KBM-7 (cell line): Measurements from ENCODE around the gene DNMBP.
"Not testable (repeated sequence)": the region's sequence is repeated elsewhere in the genome, so short reads cannot be mapped to it uniquely, and the experiment has no call there.

Experiments
- DNase-seq: peaks from one replicate; pipeline ENCODE4 v3.0.0-alpha.2; 2015
- in situ Hi-C: fragments of 300-500 bp; cut with MboI; formaldehyde crosslinking; loops from 2 replicates; pipeline ENCODE4 v1.14.3; 2020; ENCODE audit warnings: low sequenced_read_pairs, low pct_unique_long_range_greater_than_20kb, mixed read lengths

DNMBP gene

DNA sequence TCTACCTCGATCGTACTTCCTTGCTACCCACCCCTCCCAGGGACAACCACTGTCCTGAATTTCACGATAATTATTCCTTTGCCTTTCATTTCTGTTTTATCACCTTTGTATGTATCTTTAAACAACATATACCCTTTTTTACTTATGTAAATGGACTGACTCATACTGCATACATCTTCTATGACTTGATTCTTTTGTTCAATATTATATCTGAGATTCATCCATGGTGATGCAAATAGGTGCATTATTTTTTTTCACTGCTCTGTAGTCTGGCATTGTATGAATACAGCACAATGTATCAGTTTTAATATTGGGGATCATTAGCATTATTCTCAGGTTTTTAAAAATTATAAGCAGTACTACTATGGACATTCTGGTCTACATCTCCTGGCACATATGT is 157.9 kb downstream of the DNMBP start:
- DNase-seq, result no peak
- in situ Hi-C loops, result loop anchor here (25.0 kb wide), 1 partner anchor 185 kb away; no protein-coding TSS in a partner anchor

DNA sequence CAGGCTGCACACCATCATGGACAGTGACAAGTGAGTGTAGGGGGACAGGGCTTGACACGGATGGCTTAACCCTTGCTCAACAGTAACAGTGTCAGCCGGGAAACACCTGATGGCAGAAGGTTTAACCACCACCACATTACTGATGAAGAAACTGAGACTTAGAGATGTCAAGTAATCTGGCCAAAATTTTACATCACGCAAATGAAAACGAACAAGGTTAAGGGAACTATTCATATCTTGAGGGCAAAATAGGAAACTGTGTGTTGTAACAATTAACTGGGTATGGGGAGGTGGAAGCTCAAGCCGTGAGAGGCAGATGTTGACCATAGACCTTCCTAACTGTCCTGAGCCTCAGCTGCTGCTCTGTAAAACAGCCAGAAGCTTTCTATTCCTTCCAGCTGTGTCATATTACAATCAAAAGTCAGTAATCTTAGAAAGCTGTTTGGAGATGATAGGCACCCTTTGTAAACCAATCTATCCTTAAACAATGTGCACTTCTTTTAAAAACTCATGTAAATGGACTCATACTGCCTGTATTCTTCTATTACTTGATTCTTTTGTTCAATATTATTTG is 158.9 kb downstream of the DNMBP start:
- in situ Hi-C loops, result loop anchor here (25.0 kb wide), 1 partner anchor 186 kb away; no protein-coding TSS in a partner anchor
- no peak for DNase-seq

DNA sequence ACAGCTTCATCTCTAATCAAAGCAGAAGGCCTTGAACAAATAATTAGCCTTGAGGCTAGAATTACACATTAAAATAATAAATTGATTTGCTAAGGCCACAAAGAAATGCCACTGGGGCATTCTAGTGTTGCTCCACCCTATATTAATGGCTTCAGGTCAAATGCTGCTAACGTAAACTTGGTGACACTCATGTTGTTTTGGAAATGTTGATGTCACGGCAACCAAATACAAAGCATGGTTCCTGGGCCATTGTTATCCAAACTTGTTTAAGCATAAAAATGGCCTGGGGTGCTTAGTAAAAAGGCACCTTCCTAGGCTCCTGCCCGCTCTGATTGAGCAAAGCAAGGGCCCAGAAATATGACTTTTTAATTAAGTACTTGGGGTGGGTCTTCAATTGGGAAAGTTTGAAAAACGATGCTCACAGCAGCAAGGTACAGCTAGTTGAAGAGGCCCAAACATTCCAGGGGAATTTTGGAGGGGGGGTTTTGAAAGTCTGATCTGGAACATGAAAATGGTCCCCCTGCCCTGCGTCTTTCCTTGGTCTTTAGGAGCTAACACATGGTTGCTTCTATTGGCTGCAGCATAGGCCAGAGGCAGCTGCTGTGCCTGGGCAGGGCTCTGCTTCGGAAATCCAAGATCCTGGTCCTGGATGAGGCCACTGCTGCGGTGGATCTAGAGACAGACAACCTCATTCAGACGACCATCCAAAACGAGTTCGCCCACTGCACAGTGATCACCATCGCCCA is 159.6 kb downstream of the DNMBP start:
- in situ Hi-C loops, result loop anchor here (25.0 kb wide), 1 partner anchor 187 kb away; no protein-coding TSS in a partner anchor
- DNase-seq, result no peak

DNA sequence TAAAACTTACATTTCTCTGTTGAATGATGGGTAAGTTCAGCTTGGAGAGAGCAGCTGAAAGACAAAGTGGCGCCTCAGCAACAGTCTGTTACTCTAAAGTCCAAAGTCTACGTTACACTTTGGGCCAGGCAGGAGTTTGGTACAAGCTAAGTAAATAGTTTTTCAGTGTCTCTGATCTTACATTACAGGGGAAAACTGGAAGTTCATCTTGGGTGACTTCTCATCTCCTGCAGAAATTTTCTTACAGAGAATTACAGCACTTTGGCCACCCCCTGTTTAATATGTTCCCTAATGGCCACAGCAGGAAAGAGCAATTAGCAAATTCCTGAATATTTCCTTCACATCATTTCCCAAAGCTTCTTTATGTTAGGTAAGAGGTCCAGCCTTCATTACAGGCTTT is 160.2 kb downstream of the DNMBP start:
- in situ Hi-C loops, result no loop called here

DNA sequence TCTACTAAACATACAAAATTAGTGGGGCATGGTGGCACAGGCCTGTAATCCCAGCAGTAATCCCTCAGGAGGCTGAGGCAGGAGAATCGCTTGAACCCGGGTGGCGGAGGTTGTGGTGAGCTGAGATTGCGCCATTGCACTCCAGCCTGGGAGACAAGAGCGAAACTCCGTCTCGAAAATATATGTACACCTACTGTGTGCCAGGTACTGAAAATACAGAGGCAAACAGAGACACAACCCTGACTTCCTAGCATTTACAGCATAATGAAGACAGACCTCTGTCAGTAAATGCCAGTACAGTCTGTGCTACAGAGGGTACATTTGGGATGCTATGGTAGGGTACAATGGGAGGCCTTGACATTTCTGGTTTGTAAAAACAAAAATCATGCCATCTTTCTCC is 160.7 kb downstream of the DNMBP start:
- no peak for DNase-seq
- in situ Hi-C loops, result no loop called here

More for the DNA sequence above, 160.2 kb downstream of the DNMBP start:
- no peak for DNase-seq

DNA sequence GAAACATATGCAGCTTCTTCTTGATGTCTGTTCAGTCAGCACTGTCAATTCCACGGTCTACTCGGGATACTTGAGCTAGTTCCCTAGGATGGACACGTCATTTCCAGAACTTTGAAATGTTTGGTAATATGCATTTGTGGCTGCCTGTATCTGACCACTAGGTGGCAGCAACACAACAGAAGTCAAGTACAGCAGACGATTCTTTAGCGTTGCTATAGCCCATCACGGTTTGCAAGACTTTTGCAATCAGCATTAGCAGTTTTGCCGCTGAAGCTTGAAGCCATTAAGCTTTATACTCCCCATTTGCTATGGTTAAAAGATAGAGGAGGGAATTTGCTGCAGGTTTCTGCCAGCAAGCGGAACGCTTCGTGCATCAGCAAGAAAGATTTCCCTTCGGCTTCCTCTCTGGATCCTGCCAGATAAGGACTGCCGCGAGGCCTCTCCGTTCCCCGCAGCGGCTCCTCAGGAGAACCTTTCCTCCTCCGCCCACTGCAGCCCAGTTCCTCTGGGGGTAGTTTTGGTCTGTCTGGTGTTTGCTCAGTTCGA is 163.8 kb downstream of the DNMBP start:
- in situ Hi-C loops, result no loop called here
- peak; percentile 87 for DNase-seq

DNA sequence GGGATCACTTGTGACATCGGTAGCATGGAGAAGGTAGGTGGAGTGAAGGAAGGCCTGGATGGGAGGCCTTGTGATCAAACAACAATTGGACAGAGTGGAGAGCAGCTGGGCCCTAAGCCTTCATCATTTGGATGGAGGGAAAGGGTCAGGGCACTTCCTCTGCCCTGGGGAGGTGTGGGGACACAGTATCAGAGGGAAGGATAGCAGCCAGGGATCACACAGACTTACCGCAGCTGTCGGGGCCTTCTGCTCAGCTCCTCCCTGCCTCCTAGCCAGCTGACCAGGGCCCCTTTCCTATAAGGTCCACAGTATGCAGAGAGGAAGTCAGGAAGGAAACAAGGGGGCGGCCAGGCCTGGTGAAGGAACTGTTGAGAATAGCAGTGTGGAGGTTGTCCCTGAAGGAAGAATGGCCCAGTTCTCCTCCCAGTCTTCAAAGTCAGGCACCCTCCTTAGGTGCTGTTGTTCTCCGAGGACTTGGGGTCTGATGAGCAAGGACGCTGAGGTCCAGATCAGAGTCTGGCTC is 165.3 kb downstream of the DNMBP start:
- in situ Hi-C loops, result no loop called here
- no peak for DNase-seq

DNA sequence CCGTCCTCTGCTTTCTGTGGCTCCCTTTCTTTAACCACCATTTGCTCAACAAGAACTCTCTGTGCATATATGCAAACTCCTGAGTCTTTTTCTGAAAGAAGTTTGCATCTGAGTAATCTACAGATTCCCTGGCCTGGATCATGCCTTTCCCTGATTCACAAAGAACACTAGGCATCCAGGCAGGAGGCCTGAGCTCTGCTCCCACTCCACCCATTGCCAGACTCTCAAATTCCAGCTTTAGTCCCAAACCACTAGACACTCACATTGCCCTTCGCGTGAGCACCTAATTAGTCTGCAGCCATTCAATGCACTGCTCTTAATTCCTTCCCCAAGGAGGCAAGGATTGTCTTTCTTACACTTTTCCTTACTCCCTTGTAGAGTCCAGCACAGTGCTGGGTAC is 166.4 kb downstream of the DNMBP start:
- DNase-seq, result no peak
- in situ Hi-C loops, result no loop called here

DNA sequence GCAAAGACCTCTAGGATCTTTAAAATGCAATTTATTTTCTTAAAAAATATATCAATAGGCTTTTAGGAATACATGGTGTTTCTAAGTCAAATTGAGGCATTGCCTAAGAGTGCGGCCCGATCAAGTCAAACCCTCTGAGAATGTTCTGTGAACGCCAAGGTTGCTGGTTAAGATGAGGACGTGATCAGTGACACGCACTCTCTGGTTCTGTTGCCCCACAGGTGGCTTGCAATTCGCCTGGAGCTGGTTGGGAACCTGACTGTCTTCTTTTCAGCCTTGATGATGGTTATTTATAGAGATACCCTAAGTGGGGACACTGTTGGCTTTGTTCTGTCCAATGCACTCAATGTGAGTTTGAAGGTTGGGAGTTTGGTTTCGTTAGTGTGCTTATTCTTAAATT is 168.0 kb downstream of the DNMBP start:
- DNase-seq, result no peak
- in situ Hi-C loops, result no loop called here

DNA sequence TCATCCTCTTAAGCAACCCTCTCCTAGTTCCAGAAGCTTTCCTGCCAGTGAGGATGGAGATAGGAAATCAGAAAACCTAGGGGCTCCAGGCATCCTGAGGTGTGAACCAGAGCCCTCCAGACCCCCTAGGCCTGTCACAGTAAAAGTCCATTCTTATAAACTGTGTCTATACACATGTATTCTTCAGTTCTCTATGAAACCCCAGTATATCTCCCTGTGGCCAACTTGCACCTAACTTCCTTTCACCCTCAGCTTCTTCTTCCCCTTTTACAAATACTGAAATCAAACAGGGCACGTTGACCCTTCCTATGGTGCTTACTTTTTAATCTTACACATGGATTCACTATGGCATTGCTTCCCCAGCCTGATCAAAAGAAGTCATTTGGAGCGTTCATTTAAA is 168.9 kb downstream of the DNMBP start:
- DNase-seq, in situ Hi-C loops: not testable (repeated sequence)

DNA sequence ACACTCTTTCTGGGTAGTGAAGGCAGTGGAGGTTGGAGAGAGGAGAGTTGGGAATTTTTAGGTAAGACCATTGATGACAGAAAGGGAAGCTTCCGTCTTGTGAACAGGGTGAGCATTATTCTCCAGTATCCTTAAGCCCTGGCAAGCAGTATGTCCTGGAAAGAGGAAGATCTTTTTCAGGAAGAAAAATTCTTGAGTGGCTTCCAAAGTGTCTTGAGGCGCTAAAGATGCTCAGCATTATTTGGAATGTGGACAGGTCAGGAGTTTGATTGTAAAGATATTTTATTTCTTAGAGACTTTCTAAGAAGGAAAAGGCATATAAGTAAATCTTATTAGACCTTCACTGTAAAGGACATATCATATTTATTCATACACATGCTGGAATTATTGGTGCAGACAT is 173.0 kb downstream of the DNMBP start:
- in situ Hi-C loops, result no loop called here
- DNase-seq, result no peak

DNA sequence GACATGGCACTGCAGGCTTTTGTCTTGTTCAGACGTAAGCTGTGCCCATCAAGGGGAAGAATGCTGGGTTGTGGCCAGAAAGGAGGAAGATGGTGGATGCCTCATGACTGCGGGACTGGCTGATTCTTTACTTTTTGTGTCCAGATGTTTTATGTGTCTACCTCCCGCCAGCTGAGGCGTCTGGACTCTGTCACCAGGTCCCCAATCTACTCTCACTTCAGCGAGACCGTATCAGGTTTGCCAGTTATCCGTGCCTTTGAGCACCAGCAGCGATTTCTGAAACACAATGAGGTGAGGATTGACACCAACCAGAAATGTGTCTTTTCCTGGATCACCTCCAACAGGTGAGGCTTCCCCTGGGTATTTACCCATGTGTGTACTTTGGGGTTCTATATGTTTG is 173.8 kb downstream of the DNMBP start:
- no peak for DNase-seq
- in situ Hi-C loops, result no loop called here

DNA sequence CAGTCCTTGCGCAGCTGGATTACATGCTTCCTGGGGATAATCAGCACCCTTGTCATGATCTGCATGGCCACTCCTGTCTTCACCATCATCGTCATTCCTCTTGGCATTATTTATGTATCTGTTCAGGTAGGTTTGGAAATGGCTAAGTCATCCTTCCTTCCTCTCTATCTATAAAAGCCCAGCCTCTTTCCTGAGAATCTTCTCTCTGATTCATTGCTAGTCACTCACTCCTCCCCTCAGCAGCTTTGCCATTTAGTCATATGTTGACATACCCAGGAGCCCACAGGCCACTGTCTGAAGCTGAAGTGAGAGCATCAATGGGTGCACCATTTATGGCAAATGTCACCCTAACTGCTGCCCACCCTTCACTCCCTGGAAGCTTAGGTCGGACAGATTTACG is 175.3 kb downstream of the DNMBP start:
- DNase-seq, result no peak
- in situ Hi-C loops, result no loop called here

DNA sequence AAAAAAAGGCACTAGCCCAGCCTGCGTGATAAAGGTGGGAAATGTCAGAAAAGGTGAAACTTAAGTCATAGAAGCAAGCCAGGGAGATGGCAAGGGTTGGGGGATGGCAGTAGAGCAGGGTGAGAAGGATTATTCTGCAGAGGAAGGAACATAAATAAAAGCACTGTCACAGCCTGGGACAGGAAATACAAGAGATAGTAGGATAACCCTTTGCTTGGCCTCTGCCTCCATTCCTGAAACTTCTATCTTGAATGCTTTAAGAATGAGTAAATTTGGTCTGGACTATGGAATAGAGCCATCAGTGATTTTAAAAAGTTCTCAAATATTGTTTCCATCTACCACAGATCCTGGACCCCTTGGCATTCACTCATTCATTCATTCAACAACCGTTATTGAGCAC is 177.3 kb downstream of the DNMBP start:
- in situ Hi-C loops, result no loop called here
- DNase-seq, result no peak

DNA sequence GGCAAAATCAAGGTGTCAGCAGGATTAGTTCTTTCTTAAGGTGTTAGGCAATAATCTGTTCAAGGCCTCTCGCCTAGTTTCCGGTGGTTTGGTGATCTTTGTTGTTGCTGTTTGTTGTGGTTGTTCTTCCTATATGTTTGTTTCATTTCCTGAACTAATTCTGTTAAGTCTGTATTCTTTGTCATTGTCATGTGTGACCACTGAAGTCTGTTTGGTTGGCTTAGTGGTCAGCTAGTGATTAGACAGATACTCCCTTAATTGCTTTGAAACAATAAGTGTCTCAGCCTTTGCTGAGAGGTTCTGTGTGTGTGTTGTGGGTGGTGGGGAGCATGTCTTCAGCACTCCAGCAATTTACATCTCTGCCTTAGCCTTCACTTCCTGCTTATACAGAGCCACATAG is 181.3 kb downstream of the DNMBP start:
- no peak for DNase-seq
- in situ Hi-C loops, result no loop called here

DNA sequence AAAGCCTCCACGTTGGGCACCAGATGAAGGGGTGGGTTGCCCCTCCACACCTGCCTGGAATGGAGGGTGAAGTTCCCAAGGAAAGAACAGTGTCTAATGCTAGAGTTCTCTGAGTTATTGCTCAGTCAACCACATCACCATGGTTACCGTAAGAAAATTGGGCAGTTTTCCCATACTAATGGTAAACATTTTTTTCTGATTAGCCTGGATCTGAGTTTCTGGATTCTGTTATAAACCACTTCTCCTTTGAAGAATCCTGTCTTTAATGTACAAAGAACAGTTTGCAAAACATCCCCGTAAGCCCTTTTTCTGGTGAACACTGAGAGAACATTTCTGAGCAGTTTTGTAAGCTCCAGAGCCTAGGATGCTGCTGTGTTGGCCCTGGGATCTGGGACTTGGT is 181.8 kb downstream of the DNMBP start:
- no peak for DNase-seq
- in situ Hi-C loops, result no loop called here
